Measurements from ENCODE around the gene TAAR9.

TAAR9 gene

GRCh38 chr6:132587424-132587823 is 49.3 kb downstream of the TAAR9 start:
- DNase-seq (ENCODE audit: low spot score): no peak

All from Ammon's horn (tissue), 1 donor.